ENCODE results near the gene ALKBH1.

DNA sequence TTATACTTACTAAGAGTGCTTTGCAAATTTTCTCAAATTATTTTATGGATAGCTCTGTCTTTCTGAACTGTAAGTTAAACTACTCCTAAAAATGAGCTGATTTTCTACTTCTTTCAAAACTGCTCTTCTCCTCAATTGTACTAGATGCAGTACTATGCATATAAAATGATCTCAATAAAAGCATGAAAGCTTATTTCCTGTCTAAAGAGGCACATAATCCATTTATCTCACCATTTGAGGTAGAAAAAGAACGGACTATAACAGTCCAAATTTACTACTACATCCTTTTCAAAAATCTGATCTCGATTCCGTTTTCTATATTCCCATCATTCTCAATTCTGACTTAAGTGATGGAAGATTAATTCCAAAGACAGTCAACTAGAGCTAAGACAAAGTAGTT is 14.5 kb upstream of the ALKBH1 start:
- no peak for TF ChIP-seq EZH2 (IDR thresholded peaks at IDR 0.05; ENCODE audit: borderline replicate concordance, low read depth, low read length, severe bottlenecking)
- TF ChIP-seq, protein P1, sequence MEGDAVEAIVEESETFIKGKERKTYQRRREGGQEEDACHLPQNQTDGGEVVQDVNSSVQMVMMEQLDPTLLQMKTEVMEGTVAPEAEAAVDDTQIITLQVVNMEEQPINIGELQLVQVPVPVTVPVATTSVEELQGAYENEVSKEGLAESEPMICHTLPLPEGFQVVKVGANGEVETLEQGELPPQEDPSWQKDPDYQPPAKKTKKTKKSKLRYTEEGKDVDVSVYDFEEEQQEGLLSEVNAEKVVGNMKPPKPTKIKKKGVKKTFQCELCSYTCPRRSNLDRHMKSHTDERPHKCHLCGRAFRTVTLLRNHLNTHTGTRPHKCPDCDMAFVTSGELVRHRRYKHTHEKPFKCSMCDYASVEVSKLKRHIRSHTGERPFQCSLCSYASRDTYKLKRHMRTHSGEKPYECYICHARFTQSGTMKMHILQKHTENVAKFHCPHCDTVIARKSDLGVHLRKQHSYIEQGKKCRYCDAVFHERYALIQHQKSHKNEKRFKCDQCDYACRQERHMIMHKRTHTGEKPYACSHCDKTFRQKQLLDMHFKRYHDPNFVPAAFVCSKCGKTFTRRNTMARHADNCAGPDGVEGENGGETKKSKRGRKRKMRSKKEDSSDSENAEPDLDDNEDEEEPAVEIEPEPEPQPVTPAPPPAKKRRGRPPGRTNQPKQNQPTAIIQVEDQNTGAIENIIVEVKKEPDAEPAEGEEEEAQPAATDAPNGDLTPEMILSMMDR (IDR thresholded peaks at IDR 0.05; ENCODE audit: borderline replicate concordance, extremely low read depth, low read length, poor library complexity, severe bottlenecking) = no peak

Data from DND-41 (cell line).